Skin of body (tissue), 2 donors: ENCODE measurements around the gene ABCB8. TPM values are rescaled to one million over a fixed set of nuclear protein-coding genes. Genes with fewer than 3 reads are reported as not detected.

Experiments
- DNase-seq: peaks from one replicate; lab custom pipeline; 2025; lab: John Stamatoyannopoulos, UW
- total RNA-seq: library from RNA; depleted of rRNA; stranded (reverse); fragments of >200 nt; gene quantifications from one replicate; pipeline ENCODE4 v1.2.3, GENCODE V29; 2014

The ABCB8 gene
- total RNA-seq, 1 donor from 2014 or later, result 13.2 TPM

GRCh38 chr7:151085329-151085690 lies 57.1 kb downstream of the ABCB8 start:
- DNase-seq, result no peak

GRCh38 chr7:151085691-151086620 lies 57.7 kb downstream of the ABCB8 start, which contains the start of gene AGAP3:
Gene AGAP3 (plus strand): TSS chr7:151086475. CDS start chr7:151086742, 267 bp downstream.
- DNase-seq, result peak; percentile 92

DNA sequence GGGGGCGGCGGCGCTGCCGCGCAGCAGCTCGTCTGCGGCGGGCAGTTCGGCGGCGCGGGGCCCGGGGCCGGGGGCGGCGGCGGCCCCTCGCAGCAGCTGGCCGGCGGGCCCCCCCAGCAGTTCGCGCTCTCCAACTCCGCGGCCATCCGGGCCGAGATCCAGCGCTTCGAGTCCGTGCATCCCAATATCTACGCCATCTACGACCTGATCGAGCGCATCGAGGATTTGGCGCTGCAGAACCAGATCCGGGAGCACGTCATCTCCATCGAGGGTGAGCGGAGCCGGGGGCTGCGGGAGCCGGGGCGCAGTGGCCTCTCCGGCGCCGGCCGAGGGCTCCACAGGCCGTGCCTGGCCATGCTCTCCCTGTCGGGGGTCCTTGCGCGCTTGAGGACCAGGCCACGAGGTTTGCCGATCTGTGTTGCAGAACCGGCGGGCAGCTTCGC lies 58.6 kb downstream of the ABCB8 start:
- no peak for DNase-seq

GRCh38 chr7:151087245-151088018 lies 59.2 kb downstream of the ABCB8 start:
- peak; percentile 10 for DNase-seq

GRCh38 chr7:151088019-151088855 lies 60.0 kb downstream of the ABCB8 start:
- DNase-seq, result no peak

DNA sequence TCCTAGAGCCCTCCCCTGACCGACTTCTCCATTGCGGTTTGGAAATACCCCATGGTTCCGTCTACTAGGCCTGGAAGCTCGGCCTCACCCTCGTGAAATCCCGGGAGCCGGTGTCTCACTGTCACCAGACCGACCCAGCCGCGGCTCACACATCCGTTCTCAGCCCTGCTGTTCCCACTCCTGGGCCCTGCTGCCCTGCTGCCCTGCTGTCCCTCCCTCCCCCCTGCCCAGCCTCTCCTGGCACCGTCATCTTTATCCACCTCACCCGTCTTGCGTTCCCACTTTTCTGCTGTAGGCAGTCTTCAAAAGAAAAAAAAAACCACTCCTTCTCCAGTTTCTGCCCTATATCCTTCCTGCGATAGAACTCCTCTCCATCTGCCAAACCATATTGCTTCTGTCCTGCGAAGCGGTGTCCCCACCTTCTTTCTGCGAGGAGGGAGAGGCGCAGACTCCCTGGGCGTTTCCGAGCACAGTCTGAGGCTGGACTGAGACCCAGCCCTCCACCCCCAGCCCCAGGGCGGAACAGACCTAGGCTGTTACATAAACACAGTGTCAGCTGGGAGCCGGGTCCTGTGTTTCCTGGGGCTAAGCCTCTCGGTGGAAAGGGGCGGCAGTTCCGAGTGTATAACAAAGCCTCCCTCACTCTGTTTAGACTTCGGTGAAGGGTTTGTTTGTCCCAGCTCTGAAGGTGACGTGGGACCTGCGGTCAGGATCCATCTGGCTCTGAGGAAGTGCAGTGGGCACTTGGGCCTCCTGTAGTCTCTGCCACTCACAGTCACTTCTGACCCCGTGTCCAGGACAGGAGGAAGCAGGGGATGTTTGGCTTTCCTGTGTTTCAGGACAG lies 60.8 kb downstream of the ABCB8 start:
- peak; percentile 40 for DNase-seq

DNA sequence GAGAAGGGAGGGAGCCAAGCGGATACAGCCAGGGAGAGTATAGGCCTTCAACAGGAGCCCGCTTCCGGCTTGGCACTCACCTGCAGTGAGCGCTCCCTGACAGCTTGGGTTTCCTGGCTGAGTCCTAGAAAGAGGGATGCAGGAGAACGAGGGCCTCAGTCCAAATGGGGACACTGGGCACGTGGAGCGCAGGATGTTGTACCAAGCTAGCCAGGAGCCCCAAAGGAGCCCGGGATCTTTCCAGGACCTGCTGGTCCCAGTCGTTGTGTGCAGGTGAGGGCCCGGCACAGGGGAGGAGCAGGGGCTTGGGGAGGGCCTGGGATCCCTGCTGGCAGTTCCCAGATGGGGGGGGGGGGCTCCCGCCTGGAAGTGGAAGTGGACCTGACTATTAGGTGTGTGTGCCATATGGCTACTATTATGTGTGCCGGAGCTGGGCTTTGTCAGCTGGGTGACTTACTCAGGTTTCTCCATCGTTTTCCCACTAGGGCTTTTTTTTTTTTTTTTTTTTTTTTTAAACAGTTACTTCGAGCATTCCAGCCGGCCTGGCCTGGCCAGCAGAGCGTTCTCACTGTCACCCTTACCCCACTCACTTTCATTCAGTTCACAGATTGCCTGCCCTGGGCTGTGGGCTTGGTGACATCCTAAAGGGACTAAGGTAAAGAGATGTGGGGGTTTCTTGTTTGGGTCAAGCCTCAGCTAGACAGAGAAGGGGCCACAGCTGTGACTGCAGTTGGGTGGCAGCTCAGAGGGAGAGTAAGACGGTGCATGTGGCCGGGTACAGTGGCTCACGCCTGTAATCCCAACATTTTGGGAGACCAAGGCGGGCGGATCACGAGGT lies 61.9 kb downstream of the ABCB8 start:
- no peak for DNase-seq

GRCh38 chr7:151091003-151091402 lies 62.8 kb downstream of the ABCB8 start:
- no peak for DNase-seq

GRCh38 chr7:151091431-151091830 lies 63.2 kb downstream of the ABCB8 start:
- DNase-seq, result no peak

GRCh38 chr7:151091988-151092387 lies 63.7 kb downstream of the ABCB8 start:
- DNase-seq, result no peak

DNA sequence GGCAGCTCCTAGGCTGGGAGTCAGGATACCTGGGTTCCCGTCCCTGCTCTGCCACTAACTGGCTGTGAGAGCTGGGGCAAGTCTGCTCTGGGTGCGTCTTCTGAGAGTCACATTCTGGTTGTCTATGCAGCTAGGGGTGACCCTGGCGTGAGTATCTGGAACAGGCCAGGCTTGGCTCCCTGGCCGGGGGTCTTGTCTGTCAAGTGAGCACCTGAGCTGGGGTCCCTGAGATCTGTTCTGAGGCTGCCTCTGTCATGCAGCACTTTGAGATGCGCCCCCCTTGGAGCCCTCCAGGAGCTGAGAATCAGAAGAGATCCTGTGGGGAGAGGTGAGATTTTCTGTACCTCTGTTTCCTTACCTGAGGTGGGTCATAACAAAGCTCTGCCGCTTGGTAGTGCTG lies 65.5 kb downstream of the ABCB8 start:
- no peak for DNase-seq

DNA sequence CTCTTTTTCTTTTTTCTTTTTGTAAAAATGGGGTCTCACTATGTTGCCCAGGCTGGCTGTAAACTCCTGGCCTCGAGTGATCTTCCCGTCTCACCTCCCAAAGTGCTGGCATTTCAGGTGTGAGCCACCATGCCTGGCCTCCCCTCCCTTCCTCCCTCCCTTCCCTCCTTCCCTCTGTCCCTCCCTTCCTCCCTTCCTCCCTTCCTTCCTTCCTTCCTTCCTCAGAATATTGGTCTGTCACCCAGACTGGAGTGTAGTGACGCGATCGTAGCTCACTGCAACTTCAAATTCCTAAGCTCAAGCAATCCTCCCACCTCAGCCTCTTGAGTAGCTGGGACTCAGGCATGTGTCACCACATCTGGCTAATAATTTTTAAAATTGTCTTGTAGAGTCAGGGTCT lies 66.4 kb downstream of the ABCB8 start:
- no peak for DNase-seq

GRCh38 chr7:151095123-151095797 lies 67.0 kb downstream of the ABCB8 start:
- no peak for DNase-seq

DNA sequence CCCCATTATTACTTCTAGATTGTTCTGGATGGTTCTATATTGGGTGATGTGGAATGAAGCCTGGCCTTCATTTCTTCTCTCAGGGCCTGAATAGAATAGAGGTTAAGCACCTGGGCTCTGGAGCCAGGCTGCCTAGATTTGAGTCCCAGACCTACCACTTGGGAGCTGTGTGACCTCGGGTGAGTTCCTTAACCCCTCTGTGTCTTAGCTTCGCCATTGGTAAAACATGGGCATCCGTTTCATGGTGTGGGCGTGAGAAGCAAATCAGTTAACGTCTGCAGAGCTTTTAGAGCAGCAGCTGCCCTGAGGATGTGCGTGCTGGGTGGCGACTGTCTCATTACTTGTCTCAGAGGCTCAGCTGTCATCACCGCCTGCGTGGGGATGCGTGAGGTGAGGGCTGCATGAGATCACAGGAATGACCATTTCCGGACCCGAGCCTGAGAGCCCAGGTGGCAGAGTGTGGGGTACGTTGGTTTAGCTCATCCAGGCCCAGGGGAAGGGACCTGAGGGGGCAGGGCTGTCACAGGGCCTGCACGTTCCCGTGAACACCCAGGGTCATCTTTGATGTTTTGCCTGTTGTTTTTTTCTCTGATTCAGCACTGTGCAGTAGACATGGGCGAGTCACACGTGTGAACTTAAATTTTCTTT lies 67.7 kb downstream of the ABCB8 start:
- DNase-seq, result no peak
